Measurements from ENCODE around the gene SLC35F4. TPM values are rescaled to one million over a fixed set of nuclear protein-coding genes. Genes with fewer than 3 reads are reported as not detected.

The SLC35F4 gene
- total and polyA plus RNA-seq, 10 of the 15 experiments (the other 5 are each of a cell fraction or from before 2014, with no cell fraction given) = 0.06 to 0.30 TPM; not detected in 8

GRCh38 chr14:57632649-57633048 lies 233.2 kb downstream of the SLC35F4 start:
- H3K9me3 ChIP-seq (replicated peaks; ENCODE audit: control insufficient read depth, insufficient read depth, low read length) = no peaks in the 10 kb centered on the region
- ChIA-PET POLR2A (no interaction called here), CTCF (no interaction called here), SMC1A (ENCODE audit: uncharacterized antibody, unreplicated experiment) (no interaction called here), RAD21 (ENCODE audit: unreplicated experiment) (no interaction called here)
- intact Hi-C loops (cut with micrococcal nuclease; ENCODE audit: unreplicated experiment) = no loop called here
- no peak overlapping the region for H3K9ac ChIP-seq (ENCODE audit: control insufficient read depth, insufficient read depth, low read length)
- FAIRE-seq (no peak), ATAC-seq (peak; percentile 31; the same call in 1 of the 3 replicates), DNase-seq (ENCODE audit: low read depth, low spot score) (no peak)
- no TSS peak for BruUV-seq (replicated peaks)
- H3K79me2 ChIP-seq (ENCODE audit: control insufficient read depth, insufficient read depth, low read length) = no peaks in the 10 kb centered on the region
- H3K27me3 ChIP-seq (replicated peaks in 1 of 2; ENCODE audit: control insufficient read depth in 2 of 2, insufficient read depth in 2 of 2, low read length in 1 of 2) = no peaks in the 10 kb centered on the region
- 0% methylated on average over 2 of the region's 2 CpGs for WGBS (ENCODE audit: insufficient coverage, insufficient replicate concordance, low lambda C conversion rate, missing lambda C conversion rate)
- in situ Hi-C loops (cut with MboI) = no loop called here
- no peaks in the 10 kb centered on the region for H4K20me1 ChIP-seq (ENCODE audit: control insufficient read depth, insufficient read depth)
- no peak overlapping the region for H3K4me2 ChIP-seq (ENCODE audit: control insufficient read depth, insufficient read depth)
- no peak overlapping the region for H3K27ac ChIP-seq (ENCODE audit: control insufficient read depth, insufficient read depth)
- TF ChIP-seq SPI1 (IDR thresholded peaks at IDR 0.05; ENCODE audit: borderline replicate concordance, insufficient read depth, low read depth, low read length) (peak; percentile 65), BCL11A (IDR thresholded peaks at IDR 0.05; ENCODE audit: low read depth, low read length) (no peak)
- H3K4me3 ChIP-seq = no peak overlapping the region
- no peaks in the 10 kb centered on the region for H3K36me3 ChIP-seq (ENCODE audit: control insufficient read depth in 2 of 2, insufficient read depth in 2 of 2, low read length in 1 of 2)
- H2AFZ ChIP-seq (ENCODE audit: control insufficient read depth, low read depth, low read length) = no peak overlapping the region
- H3K4me1 ChIP-seq (ENCODE audit: control insufficient read depth, insufficient read depth, low read length) = no peaks in the 10 kb centered on the region

GRCh38 chr14:57617510-57617909 lies 248.4 kb downstream of the SLC35F4 start:
- no peak overlapping the region for H3K27ac ChIP-seq (ENCODE audit: control insufficient read depth, insufficient read depth)
- H3K4me1 ChIP-seq (ENCODE audit: control insufficient read depth, insufficient read depth, low read length) = no peaks in the 10 kb centered on the region
- no TSS peak for BruUV-seq (replicated peaks)
- SMC1A ChIA-PET (ENCODE audit: uncharacterized antibody, unreplicated experiment) = interaction anchor here (0.6 kb wide), 2 partner anchors 34 to 43 kb away, joined by 3 read pairs; no protein-coding TSS in a partner anchor
- RAD21 ChIA-PET (ENCODE audit: unreplicated experiment) = no interaction called here
- FAIRE-seq = no peak
- no peak for ATAC-seq
- intact Hi-C loops (cut with micrococcal nuclease; ENCODE audit: unreplicated experiment) = no loop called here
- H3K4me2 ChIP-seq (ENCODE audit: control insufficient read depth, insufficient read depth) = no peak overlapping the region
- no peak for DNase-seq (ENCODE audit: low read depth, low spot score)
- H2AFZ ChIP-seq (ENCODE audit: control insufficient read depth, low read depth, low read length) = no peak overlapping the region
- TF ChIP-seq EED (IDR thresholded peaks at IDR 0.05; ENCODE audit: low read depth) (no peak), E2F8 (IDR thresholded peaks at IDR 0.05; ENCODE audit: low read depth, partially characterized antibody) (no peak), SMAD1 (IDR thresholded peaks at IDR 0.05; ENCODE audit: low read depth, partially characterized antibody) (no peak), MTA2 (IDR thresholded peaks at IDR 0.05; ENCODE audit: low read depth) (no peak), ZSCAN29 (IDR thresholded peaks at IDR 0.05) (no peak), ZNF274 (IDR thresholded peaks at IDR 0.05; ENCODE audit: insufficient read depth, insufficient read length) (no peak), SUPT20H (IDR thresholded peaks at IDR 0.05; ENCODE audit: borderline replicate concordance, control insufficient read depth, low read depth, low read length) (no peak), MEF2B (IDR thresholded peaks at IDR 0.05; ENCODE audit: partially characterized antibody, poor library complexity, severe bottlenecking) (no peak)
- 0% methylated on average over 1 of the region's 1 CpG for WGBS (ENCODE audit: insufficient coverage, insufficient replicate concordance, low lambda C conversion rate, missing lambda C conversion rate)
- POLR2A ChIA-PET = no interaction called here
- no peaks in the 10 kb centered on the region for H3K9me3 ChIP-seq (replicated peaks; ENCODE audit: control insufficient read depth, insufficient read depth, low read length)
- no peaks in the 10 kb centered on the region for H3K27me3 ChIP-seq (replicated peaks in 1 of 2; ENCODE audit: control insufficient read depth in 2 of 2, insufficient read depth in 2 of 2, low read length in 1 of 2)
- H3K4me3 ChIP-seq = no peak overlapping the region
- CTCF ChIA-PET = no interaction called here
- no peaks in the 10 kb centered on the region for H3K36me3 ChIP-seq (ENCODE audit: control insufficient read depth in 2 of 2, insufficient read depth in 2 of 2, low read length in 1 of 2)
- no peaks in the 10 kb centered on the region for H4K20me1 ChIP-seq (ENCODE audit: control insufficient read depth, insufficient read depth)
- in situ Hi-C loops (cut with MboI) = no loop called here
- no peak overlapping the region for H3K9ac ChIP-seq (ENCODE audit: control insufficient read depth, insufficient read depth, low read length)
- no peaks in the 10 kb centered on the region for H3K79me2 ChIP-seq (ENCODE audit: control insufficient read depth, insufficient read depth, low read length)
